Esophagus muscularis mucosa (tissue), 4 donors: Measurements from ENCODE around the gene RMND5B.

Source experiments
- CTCF ChIP-seq, 3 experiments: fragments of 200-600 bp in 2 of 3; fragments of 450-650 bp in 1 of 3; sonication (generic) in 2 of 3; IDR thresholded peaks; one replicate each; pipeline ENCODE4 v1.5.1; 2017 to 2019; ENCODE audit warnings: antibody characterized with exemption in 3 of 3, mild to moderate bottlenecking in 2 of 3, moderate library complexity in 1 of 3
- EP300 ChIP-seq: sonication (generic); formaldehyde crosslinking; IDR thresholded peaks from one replicate; pipeline ENCODE4 v1.6.1; 2017; ENCODE audit warnings: antibody characterized with exemption
- POLR2A ChIP-seq: fragments of 450-650 bp; IDR thresholded peaks from one replicate; pipeline ENCODE4 v1.6.1; 2017; ENCODE audit warnings: antibody characterized with exemption, moderate library complexity, mild to moderate bottlenecking, low read depth
- POLR2AphosphoS5 ChIP-seq, 2 donors: sonication (generic); formaldehyde crosslinking; IDR thresholded peaks; one replicate each; pipeline ENCODE4 v1.6.1; 2017; ENCODE audit warnings: antibody characterized with exemption in 2 of 2

GRCh38 chr5:178104492-178104891 lies 26.3 kb upstream of the RMND5B start:
- no peak for TF ChIP-seq CTCF (IDR thresholded peaks at IDR 0.05)
- no peak for TF ChIP-seq POLR2A
- TF ChIP-seq EP300, result no peak
- TF ChIP-seq POLR2AphosphoS5 (IDR thresholded peaks at IDR 0.05), result no peak
